ENCODE measurements around the gene VKORC1L1.

DNA sequence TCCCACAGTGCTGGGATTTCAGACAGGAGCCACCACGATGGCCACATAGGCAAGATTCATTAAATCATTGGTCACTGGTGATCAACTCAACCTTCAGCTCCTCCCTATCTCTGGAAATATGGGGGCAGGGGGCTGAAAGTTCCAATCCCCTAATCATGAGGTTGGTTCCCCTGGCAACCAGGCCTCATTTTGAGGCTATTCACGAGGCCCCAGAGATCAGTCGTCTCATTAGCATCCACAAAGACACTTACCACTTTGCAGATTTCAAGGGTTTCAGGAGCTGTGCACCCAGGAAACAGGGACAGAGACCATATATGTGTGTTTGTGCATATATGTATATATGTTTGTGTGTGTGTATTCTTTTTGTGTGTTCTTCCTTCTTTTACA lies 116.8 kb downstream of the VKORC1L1 start:
- TF ChIP-seq, protein P1, sequence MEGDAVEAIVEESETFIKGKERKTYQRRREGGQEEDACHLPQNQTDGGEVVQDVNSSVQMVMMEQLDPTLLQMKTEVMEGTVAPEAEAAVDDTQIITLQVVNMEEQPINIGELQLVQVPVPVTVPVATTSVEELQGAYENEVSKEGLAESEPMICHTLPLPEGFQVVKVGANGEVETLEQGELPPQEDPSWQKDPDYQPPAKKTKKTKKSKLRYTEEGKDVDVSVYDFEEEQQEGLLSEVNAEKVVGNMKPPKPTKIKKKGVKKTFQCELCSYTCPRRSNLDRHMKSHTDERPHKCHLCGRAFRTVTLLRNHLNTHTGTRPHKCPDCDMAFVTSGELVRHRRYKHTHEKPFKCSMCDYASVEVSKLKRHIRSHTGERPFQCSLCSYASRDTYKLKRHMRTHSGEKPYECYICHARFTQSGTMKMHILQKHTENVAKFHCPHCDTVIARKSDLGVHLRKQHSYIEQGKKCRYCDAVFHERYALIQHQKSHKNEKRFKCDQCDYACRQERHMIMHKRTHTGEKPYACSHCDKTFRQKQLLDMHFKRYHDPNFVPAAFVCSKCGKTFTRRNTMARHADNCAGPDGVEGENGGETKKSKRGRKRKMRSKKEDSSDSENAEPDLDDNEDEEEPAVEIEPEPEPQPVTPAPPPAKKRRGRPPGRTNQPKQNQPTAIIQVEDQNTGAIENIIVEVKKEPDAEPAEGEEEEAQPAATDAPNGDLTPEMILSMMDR (conservative IDR thresholded peaks at IDR 0.05; ENCODE audit: low read depth, low read length): no peak
- no peak for TF ChIP-seq EZH2 (IDR thresholded peaks at IDR 0.05; ENCODE audit: borderline replicate concordance, low read depth, low read length, poor library complexity, severe bottlenecking)
